Measurements from ENCODE around the gene HSPA5. TPM values are rescaled to one million over a fixed set of nuclear protein-coding genes. Genes with fewer than 3 reads are reported as not detected.

HSPA5 gene
- total RNA-seq, 4 donors from 2014 or later: 39.9 to 69.3 (median 46.0) TPM

GRCh38 chr9:125243792-125244260 is 2.7 kb upstream of the HSPA5 start:
- intact Hi-C loops (cut with DNase I; ENCODE audit: low total_unique reads) (loop anchor here (5.0 to 10.0 kb wide), 4 partner anchors 57 to 469 kb away; partner anchors contain the start of genes ARPC5L, GOLGA1, NR6A1 and OLFML2A), in situ Hi-C loops (cut with MboI; ENCODE audit: low sequenced_read_pairs in 4 of 4) (no loop called here)
- no peak overlapping the region for H3K4me3 ChIP-seq
- no peaks in the 10 kb centered on the region for H3K9me3 ChIP-seq
- DNase-seq: no peak
- H3K27me3 ChIP-seq: no peaks in the 10 kb centered on the region
- peaks cover 20 to 21% of the 10 kb centered on the region in 2 donors for H3K4me1 ChIP-seq
- TF ChIP-seq CTCF (IDR thresholded peaks at IDR 0.05 in 4 of 5, conservative IDR thresholded peaks at IDR 0.05 in 1 of 5) (no peak), POLR2A (IDR thresholded peaks at IDR 0.05) (no peak)
- ATAC-seq: no peak
- no peak overlapping the region for H3K27ac ChIP-seq
- H3K36me3 ChIP-seq: peaks cover 0 to 13% of the 10 kb centered on the region in 2 donors

GRCh38 chr9:125241863-125242739 is 958 bp upstream of the HSPA5 start:
- DNase-seq (no peak), ATAC-seq (peak; percentile 11 to 14)
- no peaks in the 10 kb centered on the region for H3K27me3 ChIP-seq
- intact Hi-C loops (cut with DNase I; ENCODE audit: low total_unique reads) (loop anchor here (1.0 to 10.0 kb wide), 6 partner anchors 19 to 467 kb away; partner anchors contain the start of genes ARPC5L, GAPVD1, GOLGA1 and NR6A1), in situ Hi-C loops (cut with MboI; ENCODE audit: low sequenced_read_pairs in 4 of 4) (no loop called here)
- TF ChIP-seq CTCF (IDR thresholded peaks at IDR 0.05 in 4 of 5, conservative IDR thresholded peaks at IDR 0.05 in 1 of 5) (no peak), POLR2A (IDR thresholded peaks at IDR 0.05) (no peak)
- H3K4me3 ChIP-seq: peak overlapping the region; percentile 68 to 95 (median 80)
- peaks cover 36 to 38% of the 10 kb centered on the region in 2 donors for H3K4me1 ChIP-seq
- H3K36me3 ChIP-seq: peaks cover 5 to 30% of the 10 kb centered on the region in 2 donors
- H3K27ac ChIP-seq: peak overlapping the region; percentile 91 to 99 (median 94)
- H3K9me3 ChIP-seq: no peaks in the 10 kb centered on the region

- Histone ChIP-seq H3K36me3 (peaks cover 5 to 45% of the 10 kb centered on the region in 2 donors), H3K4me3 (peak overlapping the region; percentile 88 to 98 (median 92)), H3K27me3 (no peaks in the 10 kb centered on the region), H3K27ac (peak overlapping the region; percentile 91 to 99 (median 96)), H3K4me1 (peaks cover 48 to 53% of the 10 kb centered on the region in 2 donors), H3K9me3 (no peaks in the 10 kb centered on the region)
- TF ChIP-seq CTCF (IDR thresholded peaks at IDR 0.05 in 4 of 5, conservative IDR thresholded peaks at IDR 0.05 in 1 of 5) (peak in 1 of 5 experiments; percentile 34), POLR2A (IDR thresholded peaks at IDR 0.05) (no peak)
- intact Hi-C loops (cut with DNase I; ENCODE audit: low total_unique reads): loop anchor here (5.0 to 10.0 kb wide), 4 partner anchors 53 to 466 kb away; partner anchors contain the start of genes ARPC5L, GOLGA1, NR6A1 and OLFML2A
- DNase-seq: peak; percentile 43 to 65
- peak; percentile 23 to 30 for ATAC-seq
- in situ Hi-C loops (cut with MboI; ENCODE audit: low sequenced_read_pairs in 4 of 4): no loop called here
Measured at GRCh38 chr9:125240649-125240999, 519 bp downstream of the HSPA5 start.

- DNase-seq: no peak
- no peaks in the 10 kb centered on the region for H3K9me3 ChIP-seq
- intact Hi-C loops (cut with DNase I; ENCODE audit: low total_unique reads): loop anchor here (5.0 to 10.0 kb wide), 4 partner anchors 53 to 465 kb away; partner anchors contain the start of genes ARPC5L, GOLGA1, NR6A1 and OLFML2A
- no peak for ATAC-seq
- peaks cover 5 to 52% of the 10 kb centered on the region in 2 donors for H3K36me3 ChIP-seq
- no peaks in the 10 kb centered on the region for H3K27me3 ChIP-seq
- TF ChIP-seq CTCF (IDR thresholded peaks at IDR 0.05 in 4 of 5, conservative IDR thresholded peaks at IDR 0.05 in 1 of 5) (no peak), POLR2A (IDR thresholded peaks at IDR 0.05) (no peak)
- in situ Hi-C loops (cut with MboI; ENCODE audit: low sequenced_read_pairs in 4 of 4): no loop called here
- peak overlapping the region; percentile 91 to 99 (median 96) for H3K27ac ChIP-seq
- H3K4me3 ChIP-seq: peak overlapping the region; percentile 88 to 98 (median 92)
- H3K4me1 ChIP-seq: peaks cover 55 to 60% of the 10 kb centered on the region in 2 donors
Measured at GRCh38 chr9:125239631-125240597, 1.2 kb downstream of the HSPA5 start.

Measured in gastrocnemius medialis (tissue), 4 donors.